ENCODE data around the gene ZFP37.
"Not testable (repeated sequence)": the region's sequence is repeated elsewhere in the genome, so short reads cannot be mapped to it uniquely, and the experiment has no call there.

DNA sequence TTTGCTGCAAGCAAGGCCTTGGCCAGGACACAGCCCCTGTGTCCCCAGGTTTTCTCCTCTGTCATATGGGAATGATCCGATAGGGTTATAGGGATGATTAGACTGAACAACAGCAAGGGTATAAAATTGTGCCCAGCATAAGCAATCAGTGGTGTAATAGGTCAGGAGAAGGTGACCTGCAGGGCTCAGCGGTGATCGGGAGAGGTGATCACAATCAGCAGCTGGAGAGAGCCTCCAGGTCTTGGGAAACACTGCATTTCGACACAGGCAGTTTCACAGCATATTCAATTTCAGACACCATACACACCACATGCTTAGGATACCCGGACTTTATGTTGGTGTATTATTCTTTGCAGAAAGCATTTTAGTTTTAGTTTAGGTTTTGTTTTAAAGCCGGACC, 48.8 kb upstream of the ZFP37 start:
- not testable (repeated sequence) for TF ChIP-seq EZH2 (IDR thresholded peaks at IDR 0.05; ENCODE audit: insufficient read depth, poor library complexity, severe bottlenecking); EZH2phosphoT487 (IDR thresholded peaks at IDR 0.05; ENCODE audit: insufficient read depth, low read depth)

Measured in GM23248 (cell line).